CD14-positive monocyte (primary cell): ENCODE data around the gene FRY. TPM values are rescaled to one million over a fixed set of nuclear protein-coding genes. Genes with fewer than 3 reads are reported as not detected.

Source experiments
- DNase-seq, 3 donors: peaks; one replicate each; pipeline ENCODE4 v3.0.0-alpha.2; 2011 to 2022
- H2AFZ ChIP-seq: 2 replicates; pipeline ENCODE4 v1.6.0; 2012; ENCODE audit warnings: mild to moderate bottlenecking, low read depth, low read length, inconsistent platforms; ENCODE audit not compliant: insufficient read depth, poor library complexity, severe bottlenecking
- H3K27ac ChIP-seq, 2 donors: 1 replicate in 1 of 2; 2 replicates in 1 of 2; pipeline ENCODE4 v1.5.1; 2012 to 2013; ENCODE audit warnings: low read length in 2 of 2, control low read depth in 1 of 2, inconsistent platforms in 1 of 2, low read depth in 1 of 2, mild to moderate bottlenecking in 1 of 2
- H3K27me3 ChIP-seq, 2 donors: one replicate each; pipeline versions ENCODE4 v1.6.0 to v1.6.1; 2011 to 2013; ENCODE audit warnings: low read length in 2 of 2; ENCODE audit not compliant: control insufficient read depth in 2 of 2, insufficient read depth in 2 of 2
- H3K36me3 ChIP-seq, 2 donors: replicated peaks in 1 of 2; 1 replicate in 1 of 2; 2 replicates in 1 of 2; pipeline versions ENCODE4 v1.5.1 to v1.6.1; 2012 to 2013; ENCODE audit warnings: low read length in 2 of 2, control low read depth in 1 of 2, inconsistent platforms in 1 of 2, mild to moderate bottlenecking in 1 of 2; ENCODE audit not compliant: insufficient read depth in 2 of 2, control insufficient read depth in 1 of 2
- H3K4me1 ChIP-seq, 2 donors: 1 replicate in 1 of 2; 2 replicates in 1 of 2; pipeline versions ENCODE4 v1.5.1 to v1.6.1; 2012 to 2013; ENCODE audit warnings: low read length in 2 of 2, control low read depth in 1 of 2, inconsistent platforms in 1 of 2, mild to moderate bottlenecking in 1 of 2, moderate library complexity in 1 of 2; ENCODE audit not compliant: insufficient read depth in 2 of 2, control insufficient read depth in 1 of 2
- H3K4me2 ChIP-seq: replicated peaks from 2 replicates; pipeline ENCODE3; 2012; ENCODE audit warnings: low read length, moderate library complexity, mild to moderate bottlenecking; ENCODE audit not compliant: poor library complexity, severe bottlenecking; ENCODE audit errors: extremely low read depth
- H3K4me3 ChIP-seq, 3 experiments: fragments of 200-600 bp in 1 of 3; sonication (generic) in 1 of 3; replicated peaks in 1 of 3; 1 replicate in 2 of 3; 2 replicates in 1 of 3; pipeline ENCODE4 v1.5.1; 2011 to 2013; ENCODE audit warnings: low read length in 3 of 3, mild to moderate bottlenecking in 3 of 3, control low read depth in 2 of 3, low read depth in 2 of 3, inconsistent platforms in 1 of 3, moderate library complexity in 1 of 3
- H3K79me2 ChIP-seq: 2 replicates; pipeline ENCODE4 v1.6.0; 2012; ENCODE audit warnings: mild to moderate bottlenecking, control low read depth, inconsistent platforms, low read length, moderate library complexity; ENCODE audit not compliant: insufficient read depth
- H3K9ac ChIP-seq: 2 replicates; pipeline ENCODE4 v1.6.0; 2017; ENCODE audit warnings: low read length, mild to moderate bottlenecking; ENCODE audit not compliant: insufficient read depth, poor library complexity, severe bottlenecking
- H3K9me3 ChIP-seq, 2 donors: replicated peaks in 1 of 2; 1 replicate in 1 of 2; 2 replicates in 1 of 2; pipeline versions ENCODE4 v1.5.1 to v1.6.1; 2012 to 2013; ENCODE audit warnings: low read length in 2 of 2, control low read depth in 1 of 2; ENCODE audit not compliant: control insufficient read depth in 1 of 2, insufficient read depth in 1 of 2
- H4K20me1 ChIP-seq: 2 replicates; pipeline ENCODE4 v1.6.0; 2012; ENCODE audit warnings: mild to moderate bottlenecking, low read length, control low read depth, moderate library complexity; ENCODE audit not compliant: insufficient read depth
- H3K27ac Mint-ChIP-seq, 7 donors: one replicate each; pipeline ENCODE4 v1.8.0; 2020; ENCODE audit warnings: mild to moderate bottlenecking in 7 of 7, mixed read lengths in 7 of 7, moderate library complexity in 6 of 7, inconsistent platforms in 2 of 7
- H3K27me3 Mint-ChIP-seq, 3 donors: one replicate each; pipeline ENCODE4 v1.8.0; 2021 to 2022; ENCODE audit warnings: low read depth in 3 of 3, mild to moderate bottlenecking in 3 of 3, mixed read lengths in 3 of 3, moderate library complexity in 3 of 3, inconsistent platforms in 1 of 3
- H3K36me3 Mint-ChIP-seq, 2 donors: one replicate each; pipeline ENCODE4 v1.8.0; 2020; ENCODE audit warnings: mixed read lengths in 2 of 2, inconsistent platforms in 1 of 2, mild to moderate bottlenecking in 1 of 2
- H3K4me1 Mint-ChIP-seq: one replicate; pipeline ENCODE4 v1.8.0; 2020; ENCODE audit warnings: mild to moderate bottlenecking, mixed read lengths
- H3K4me3 Mint-ChIP-seq, 2 donors: one replicate each; pipeline ENCODE4 v1.8.0; 2020; ENCODE audit warnings: mild to moderate bottlenecking in 2 of 2, mixed read lengths in 2 of 2, moderate library complexity in 1 of 2
- H3K9me3 Mint-ChIP-seq, 7 donors: one replicate each; pipeline ENCODE4 v1.8.0; 2020 to 2022; ENCODE audit warnings: mixed read lengths in 7 of 7, mild to moderate bottlenecking in 6 of 7, moderate library complexity in 6 of 7, inconsistent platforms in 2 of 7
- WGBS: methylation state at CpG from one replicate; pipeline ENCODE4 v1.1.5; 2013; ENCODE audit warnings: missing lambda C conversion rate; ENCODE audit not compliant: insufficient coverage; 5-methylcytosine and 5-hydroxymethylcytosine counted together
- intact Hi-C, 2 donors: fragments of 100-400 bp; cut with micrococcal nuclease; formaldehyde crosslinking; loops; one replicate each; pipeline versions ENCODE4 v1.15.0 to v1.15.1; 2023
- polyA plus RNA-seq, 3 donors: library from polyadenylated mRNA; depleted of rRNA in 1 of 3; unstranded in 2 of 3; stranded (reverse) in 1 of 3; fragments of 300-500 nt in 2 of 3; fragments of >200 nt in 1 of 3; fragmentation: Illumina TruSeq in 2 of 3; gene quantifications; 1 replicate in 2 of 3; 2 replicates in 1 of 3; pipeline ENCODE4 v1.2.3, GENCODE V29; 2012 to 2021
- TF ChIP-seq, protein P1 (sequence below): fragments of 200-600 bp; IDR thresholded peaks from one replicate; pipeline ENCODE4 v1.8.0; 2022; ENCODE audit warnings: antibody characterized with exemption, mild to moderate bottlenecking

Gene FRY
- polyA plus RNA-seq, 3 donors = 3.9 to 31.8 (median 5.0) TPM

DNA sequence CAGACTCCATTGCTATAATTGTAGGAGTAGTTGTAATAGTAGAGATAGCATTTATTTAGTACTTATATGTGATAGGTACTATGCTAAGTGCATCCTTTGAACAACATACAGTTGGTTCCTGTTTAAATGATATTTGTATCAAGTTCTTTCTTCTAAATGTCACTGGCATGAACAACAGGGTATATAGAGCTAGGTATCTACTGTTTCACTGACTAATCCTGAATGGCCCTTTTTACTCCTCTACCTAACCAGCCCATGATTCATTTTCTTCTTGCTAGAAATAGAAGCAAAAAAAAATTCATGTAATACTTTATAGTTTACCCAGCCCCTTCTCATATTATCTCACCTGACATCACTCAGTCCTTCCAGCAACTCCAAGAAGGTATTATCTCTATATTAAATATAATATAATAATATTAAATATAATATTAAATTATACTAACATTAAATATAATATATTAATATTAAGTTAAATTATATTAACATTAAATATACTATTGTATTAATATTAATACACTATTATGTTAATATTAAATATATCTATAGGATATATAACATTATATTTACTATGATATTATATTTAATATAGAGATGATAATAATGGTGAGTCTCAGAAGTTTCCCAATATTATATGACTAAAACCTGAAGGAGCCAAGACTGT lies 74.2 kb downstream of the FRY start:
- peaks cover 5% of the 10 kb centered on the region for H3K4me1 Mint-ChIP-seq
- peaks cover 4 to 16% (median 7%) of the 10 kb centered on the region in 7 donors for H3K9me3 Mint-ChIP-seq
- no peaks in the 10 kb centered on the region for H3K27me3 ChIP-seq

DNA sequence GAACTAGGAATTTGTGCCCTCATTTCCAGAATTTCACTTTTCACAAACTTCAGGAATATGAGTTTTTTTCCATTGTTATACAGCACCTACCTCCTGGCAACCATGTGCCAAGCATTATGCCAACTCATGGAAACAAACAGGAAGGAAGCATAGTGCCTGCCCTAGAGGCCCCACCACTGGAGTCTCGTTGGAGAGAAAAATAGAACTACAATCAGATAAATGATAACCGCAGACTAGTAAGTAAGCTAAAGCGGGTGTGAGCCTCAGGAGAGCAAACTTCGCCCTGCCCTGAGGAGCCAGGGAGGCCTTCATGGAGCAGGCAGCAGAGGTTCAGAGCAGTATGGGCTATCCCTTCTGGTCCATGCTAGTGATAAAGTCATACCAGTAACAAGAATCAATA lies 75.9 kb downstream of the FRY start:
- Histone ChIP-seq H4K20me1 (peaks cover 7% of the 10 kb centered on the region), H3K79me2 (peaks cover 57% of the 10 kb centered on the region), H3K4me1 (peaks cover 16 to 36% of the 10 kb centered on the region in 2 donors), H3K9ac (no peak overlapping the region), H3K9me3 (peaks cover 15 to 21% of the 10 kb centered on the region in 2 donors), H3K4me3 (no peak overlapping the region), H3K4me2 (no peak overlapping the region), H3K27ac (peak overlapping the region; percentile 45 to 79), H3K36me3 (peaks cover 27 to 58% of the 10 kb centered on the region in 2 donors), H3K27me3 (no peaks in the 10 kb centered on the region), H2AFZ (no peak overlapping the region)
- peak in 2 of 3 donors; percentile 25 to 36 for DNase-seq
- intact Hi-C loops = no loop called here
- WGBS = 0% methylated on average over 2 of the region's 4 CpGs
- TF ChIP-seq, protein P1, sequence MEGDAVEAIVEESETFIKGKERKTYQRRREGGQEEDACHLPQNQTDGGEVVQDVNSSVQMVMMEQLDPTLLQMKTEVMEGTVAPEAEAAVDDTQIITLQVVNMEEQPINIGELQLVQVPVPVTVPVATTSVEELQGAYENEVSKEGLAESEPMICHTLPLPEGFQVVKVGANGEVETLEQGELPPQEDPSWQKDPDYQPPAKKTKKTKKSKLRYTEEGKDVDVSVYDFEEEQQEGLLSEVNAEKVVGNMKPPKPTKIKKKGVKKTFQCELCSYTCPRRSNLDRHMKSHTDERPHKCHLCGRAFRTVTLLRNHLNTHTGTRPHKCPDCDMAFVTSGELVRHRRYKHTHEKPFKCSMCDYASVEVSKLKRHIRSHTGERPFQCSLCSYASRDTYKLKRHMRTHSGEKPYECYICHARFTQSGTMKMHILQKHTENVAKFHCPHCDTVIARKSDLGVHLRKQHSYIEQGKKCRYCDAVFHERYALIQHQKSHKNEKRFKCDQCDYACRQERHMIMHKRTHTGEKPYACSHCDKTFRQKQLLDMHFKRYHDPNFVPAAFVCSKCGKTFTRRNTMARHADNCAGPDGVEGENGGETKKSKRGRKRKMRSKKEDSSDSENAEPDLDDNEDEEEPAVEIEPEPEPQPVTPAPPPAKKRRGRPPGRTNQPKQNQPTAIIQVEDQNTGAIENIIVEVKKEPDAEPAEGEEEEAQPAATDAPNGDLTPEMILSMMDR = no peak
- Mint-ChIP-seq H3K9me3 (peaks cover 4 to 16% (median 7%) of the 10 kb centered on the region in 7 donors), H3K36me3 (peaks cover 33 to 42% of the 10 kb centered on the region in 2 donors), H3K27ac (no peak overlapping the region), H3K27me3 (no peaks in the 10 kb centered on the region), H3K4me1 (peaks cover 19% of the 10 kb centered on the region), H3K4me3 (no peak overlapping the region)

More for the DNA sequence above, 74.2 kb downstream of the FRY start:
- peaks cover 41 to 73% of the 10 kb centered on the region in 2 donors for H3K36me3 ChIP-seq
- Mint-ChIP-seq H3K4me3 (no peak overlapping the region), H3K27me3 (no peaks in the 10 kb centered on the region), H3K27ac (no peak overlapping the region), H3K36me3 (peaks cover 48 to 56% of the 10 kb centered on the region in 2 donors)
- intact Hi-C loops = no loop called here
- no peak for DNase-seq
- peaks cover 41% of the 10 kb centered on the region for H3K79me2 ChIP-seq
- H3K4me3 ChIP-seq = no peak overlapping the region
- no peak overlapping the region for H2AFZ ChIP-seq
- H3K4me1 ChIP-seq = peaks cover 10 to 20% of the 10 kb centered on the region in 2 donors
- no peak overlapping the region for H3K27ac ChIP-seq
- TF ChIP-seq, protein P1 = no peak
- no peak overlapping the region for H3K9ac ChIP-seq
- H3K4me2 ChIP-seq = no peak overlapping the region
- peaks cover 15 to 21% of the 10 kb centered on the region in 2 donors for H3K9me3 ChIP-seq
- H4K20me1 ChIP-seq = peaks cover 13% of the 10 kb centered on the region
